Esophagus muscularis mucosa (tissue), 4 donors: ENCODE results near the gene CNNM4. TPM values are rescaled to one million over a fixed set of nuclear protein-coding genes. Genes with fewer than 3 reads are reported as not detected.

Source experiments
- DNase-seq: peaks from one replicate; pipeline ENCODE4 v3.0.0-alpha.2; 2017; ENCODE audit errors: extremely low spot score
- H3K27ac ChIP-seq, 4 donors: fragments of 200-600 bp; sonication (generic); replicated peaks in 1 of 4; 1 replicate in 3 of 4; 2 replicates in 1 of 4; pipeline ENCODE4 v1.5.1; 2016 to 2019; ENCODE audit warnings: mild to moderate bottlenecking in 1 of 4
- H3K27me3 ChIP-seq, 4 donors: fragments of 200-600 bp; sonication (generic); one replicate each; pipeline versions ENCODE4 v1.5.1 to v1.6.0; 2016 to 2019
- H3K36me3 ChIP-seq, 4 donors: fragments of 200-600 bp; sonication (generic); one replicate each; pipeline ENCODE4 v1.5.1; 2016 to 2019
- H3K4me1 ChIP-seq, 4 donors: fragments of 200-600 bp; sonication (generic); one replicate each; pipeline ENCODE4 v1.5.1; 2016 to 2019
- H3K4me3 ChIP-seq, 4 donors: fragments of 200-600 bp; sonication (generic); 1 replicate in 2 of 4; 2 replicates in 2 of 4; pipeline ENCODE4 v1.5.1; 2016 to 2019; ENCODE audit warnings: mild to moderate bottlenecking in 4 of 4, moderate library complexity in 1 of 4
- H3K9me3 ChIP-seq, 4 donors: fragments of 200-600 bp; sonication (generic); 1 replicate in 3 of 4; 2 replicates in 1 of 4; pipeline ENCODE4 v1.5.1; 2016 to 2019
- CTCF ChIP-seq, 3 experiments: fragments of 200-600 bp in 2 of 3; fragments of 450-650 bp in 1 of 3; sonication (generic) in 2 of 3; IDR thresholded peaks; one replicate each; pipeline ENCODE4 v1.5.1; 2017 to 2019; ENCODE audit warnings: antibody characterized with exemption in 3 of 3, mild to moderate bottlenecking in 2 of 3, moderate library complexity in 1 of 3
- EP300 ChIP-seq: sonication (generic); formaldehyde crosslinking; IDR thresholded peaks from one replicate; pipeline ENCODE4 v1.6.1; 2017; ENCODE audit warnings: antibody characterized with exemption
- POLR2A ChIP-seq: fragments of 450-650 bp; IDR thresholded peaks from one replicate; pipeline ENCODE4 v1.6.1; 2017; ENCODE audit warnings: antibody characterized with exemption, moderate library complexity, mild to moderate bottlenecking, low read depth
- POLR2AphosphoS5 ChIP-seq, 2 donors: sonication (generic); formaldehyde crosslinking; IDR thresholded peaks; one replicate each; pipeline ENCODE4 v1.6.1; 2017; ENCODE audit warnings: antibody characterized with exemption in 2 of 2
- WGBS: methylation state at CpG from one replicate; pipeline ENCODE4 v1.1.5; 2018; 5-methylcytosine and 5-hydroxymethylcytosine counted together
- intact Hi-C: fragments of 100-400 bp; cut with DNase I; formaldehyde crosslinking; loops from one replicate; pipeline ENCODE4 v1.15.1; 2023
- total RNA-seq, 4 donors: library from RNA; depleted of rRNA; stranded (reverse); fragments of >200 nt; gene quantifications; one replicate each; pipeline versions ENCODE4 v1.1.0 to v1.2.1, GENCODE V29; 2016

CNNM4 gene
- total RNA-seq, 4 donors from 2014 or later, result 3.3 to 7.5 (median 5.3) TPM

DNA sequence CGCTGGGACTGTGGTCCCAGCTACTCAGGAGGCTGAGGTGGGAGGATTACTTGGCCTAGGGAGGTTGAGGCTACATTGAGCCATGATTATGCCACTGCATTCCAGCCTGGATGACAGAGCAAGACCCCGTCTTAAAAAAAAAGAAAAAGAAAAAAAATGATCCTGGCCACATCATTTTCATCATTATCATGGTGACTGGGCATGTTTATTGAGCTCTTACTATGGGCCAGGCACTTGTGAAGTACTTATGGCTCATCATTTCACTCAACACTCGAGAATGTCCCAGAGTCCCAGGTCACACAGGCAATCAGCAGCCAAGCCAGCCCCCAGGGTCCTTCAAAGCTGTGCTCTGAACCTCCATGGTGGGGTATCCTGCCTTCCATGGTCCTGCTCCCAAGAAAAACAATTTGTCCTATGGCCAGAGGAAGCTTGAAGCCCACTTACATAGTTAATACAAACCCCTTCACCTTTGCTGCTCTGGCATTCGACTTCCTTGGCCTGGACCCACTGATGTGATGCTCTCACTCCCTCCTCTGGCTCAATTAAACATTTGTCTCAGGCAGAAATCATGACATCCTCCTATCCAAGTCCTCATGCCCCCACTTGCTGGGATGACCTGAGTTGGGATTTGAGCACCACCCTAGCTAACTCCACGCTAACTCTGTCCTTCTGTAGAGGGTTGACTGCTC, 3.8 kb upstream of the CNNM4 start:
- Histone ChIP-seq H3K27ac (no peak overlapping the region), H3K36me3 (no peaks in the 10 kb centered on the region), H3K4me3 (no peak overlapping the region), H3K27me3 (no peaks in the 10 kb centered on the region), H3K4me1 (peaks cover 6 to 17% (median 16%) of the 10 kb centered on the region in 4 donors), H3K9me3 (no peaks in the 10 kb centered on the region)
- no peak for TF ChIP-seq EP300
- TF ChIP-seq POLR2A, result no peak
- TF ChIP-seq CTCF (IDR thresholded peaks at IDR 0.05), result no peak
- no peak for TF ChIP-seq POLR2AphosphoS5 (IDR thresholded peaks at IDR 0.05)
- WGBS, result 91% methylated on average over 4 of the region's 5 CpGs
- no peak for DNase-seq
- intact Hi-C loops, result no loop called here

DNA sequence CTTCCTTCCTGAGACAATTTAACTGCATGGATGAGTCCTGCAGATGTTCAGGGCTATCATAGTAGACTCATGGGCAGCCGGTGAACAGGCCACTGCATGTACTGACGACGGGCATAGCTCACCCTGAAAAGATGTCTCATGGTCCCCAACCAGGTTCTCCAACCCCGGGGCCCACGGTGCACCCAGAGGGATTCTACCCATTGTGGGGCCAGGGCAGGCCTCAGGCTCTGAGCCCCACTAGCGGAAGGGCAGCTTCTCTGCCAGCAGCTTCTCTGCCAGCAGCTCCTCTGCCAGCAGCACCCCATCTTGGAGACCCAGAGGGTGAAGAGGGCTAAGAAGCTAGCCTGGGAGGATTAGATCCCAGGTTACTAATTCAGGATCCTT, 3.2 kb upstream of the CNNM4 start:
- peaks cover 11 to 22% (median 21%) of the 10 kb centered on the region in 4 donors for H3K4me1 ChIP-seq
- intact Hi-C loops, result no loop called here
- H3K36me3 ChIP-seq, result no peaks in the 10 kb centered on the region
- no peaks in the 10 kb centered on the region for H3K27me3 ChIP-seq
- DNase-seq, result no peak
- 98% methylated on average over 6 of the region's 6 CpGs for WGBS
- TF ChIP-seq CTCF (IDR thresholded peaks at IDR 0.05), result no peak
- no peak for TF ChIP-seq POLR2A
- TF ChIP-seq POLR2AphosphoS5 (IDR thresholded peaks at IDR 0.05), result no peak
- TF ChIP-seq EP300, result no peak
- H3K27ac ChIP-seq, result no peak overlapping the region
- H3K4me3 ChIP-seq, result no peak overlapping the region
- no peaks in the 10 kb centered on the region for H3K9me3 ChIP-seq

GRCh38 chr2:96758987-96759386, 1.7 kb upstream of the CNNM4 start:
- Histone ChIP-seq H3K27ac (no peak overlapping the region), H3K9me3 (no peaks in the 10 kb centered on the region), H3K4me1 (peaks cover 26 to 37% (median 36%) of the 10 kb centered on the region in 4 donors), H3K27me3 (no peaks in the 10 kb centered on the region), H3K4me3 (no peak overlapping the region), H3K36me3 (no peaks in the 10 kb centered on the region)
- TF ChIP-seq EP300 (no peak), POLR2A (no peak), POLR2AphosphoS5 (IDR thresholded peaks at IDR 0.05) (no peak), CTCF (IDR thresholded peaks at IDR 0.05) (no peak)
- no peak for DNase-seq
- 86% methylated on average over 3 of the region's 3 CpGs for whole genome bisulfite sequencing
- intact Hi-C loops, result no loop called here

DNA sequence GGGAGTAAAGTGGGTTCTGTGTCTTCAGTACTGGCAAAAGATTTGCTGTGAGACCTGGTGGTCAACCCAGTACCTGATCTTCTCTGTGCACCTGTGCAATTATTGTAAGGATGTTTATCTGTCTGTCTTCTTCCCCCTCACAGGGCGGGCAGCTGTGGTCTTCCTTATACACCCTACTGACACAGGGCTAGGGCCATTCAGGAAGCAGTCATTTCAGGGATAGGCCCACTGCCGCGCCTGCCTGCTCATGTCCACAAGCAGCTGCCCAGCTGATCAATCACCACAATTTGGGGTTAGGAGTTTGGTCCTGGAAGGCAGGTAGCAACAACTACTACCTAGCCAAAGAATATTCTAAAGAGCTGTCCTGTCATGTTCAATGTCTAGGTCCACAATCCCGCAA, 1.2 kb upstream of the CNNM4 start:
- H3K27ac ChIP-seq, result no peak overlapping the region
- intact Hi-C loops, result no loop called here
- WGBS, result 96% methylated on average over 4 of the region's 4 CpGs

More for the DNA sequence above, 1.2 kb upstream of the CNNM4 start:
- Histone ChIP-seq H3K27me3 (no peaks in the 10 kb centered on the region), H3K4me1 (peaks cover 32 to 43% (median 42%) of the 10 kb centered on the region in 4 donors), H3K36me3 (no peaks in the 10 kb centered on the region), H3K4me3 (no peak overlapping the region), H3K9me3 (no peaks in the 10 kb centered on the region)
- no peak for DNase-seq
- TF ChIP-seq POLR2A, result no peak
- TF ChIP-seq EP300, result no peak
- TF ChIP-seq POLR2AphosphoS5 (IDR thresholded peaks at IDR 0.05), result no peak
- no peak for TF ChIP-seq CTCF (IDR thresholded peaks at IDR 0.05)
